VCaP (cell line): ENCODE measurements around the gene MIEN1.
"Not testable (repeated sequence)": the region's sequence is repeated elsewhere in the genome, so short reads cannot be mapped to it uniquely, and the experiment has no call there.

Source experiments
- H3K27ac ChIP-seq: fragments of 450-650 bp; 2 replicates; pipeline ENCODE4 v1.5.1; 2017
- TF ChIP-seq, protein P1 (sequence below): fragments of 450-650 bp; conservative IDR thresholded peaks from 2 replicates; pipeline ENCODE4 v1.5.1; 2017; ENCODE audit warnings: mild to moderate bottlenecking, moderate library complexity

The MIEN1 gene

DNA sequence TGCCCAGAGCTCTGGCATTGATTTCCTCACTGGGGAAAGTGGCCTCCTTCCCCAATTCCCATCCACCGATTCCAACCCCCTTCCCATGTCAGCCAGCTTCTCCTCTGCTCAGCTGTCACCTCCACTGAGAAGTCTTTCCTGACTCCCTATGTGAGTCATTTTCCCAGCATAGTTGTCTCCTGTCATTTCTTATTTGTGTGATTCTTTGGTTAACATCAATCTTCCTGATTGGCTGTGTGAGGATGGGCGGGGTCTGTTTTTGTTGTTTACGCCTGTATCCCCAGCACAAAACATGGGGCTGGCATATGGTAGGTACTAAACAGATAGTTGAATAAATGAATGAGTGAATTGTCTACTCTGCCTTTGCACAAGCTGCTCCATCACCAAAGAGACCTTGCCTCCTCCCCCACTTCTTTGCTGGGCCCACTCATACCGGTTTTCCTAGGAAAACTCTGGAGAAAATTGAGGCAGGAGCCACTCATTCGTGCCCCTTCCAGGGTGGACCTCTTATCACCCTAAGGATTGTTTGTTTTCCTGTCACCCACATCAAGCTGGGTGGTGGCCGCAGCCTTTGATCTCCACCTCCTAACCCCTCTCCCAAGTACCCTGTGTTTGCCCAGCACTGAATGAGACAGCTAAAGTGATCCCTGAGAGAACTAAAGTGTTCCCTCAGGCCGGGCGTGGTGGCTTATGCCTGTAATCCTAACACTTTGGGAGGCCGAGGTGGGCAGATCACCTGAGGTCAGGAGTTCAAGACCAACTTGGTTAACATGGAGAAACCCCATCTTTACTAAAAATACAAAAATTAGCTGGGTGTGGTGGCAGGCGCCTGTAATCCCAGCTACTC is 6.2 kb upstream of the MIEN1 start:
- TF ChIP-seq, protein P1, sequence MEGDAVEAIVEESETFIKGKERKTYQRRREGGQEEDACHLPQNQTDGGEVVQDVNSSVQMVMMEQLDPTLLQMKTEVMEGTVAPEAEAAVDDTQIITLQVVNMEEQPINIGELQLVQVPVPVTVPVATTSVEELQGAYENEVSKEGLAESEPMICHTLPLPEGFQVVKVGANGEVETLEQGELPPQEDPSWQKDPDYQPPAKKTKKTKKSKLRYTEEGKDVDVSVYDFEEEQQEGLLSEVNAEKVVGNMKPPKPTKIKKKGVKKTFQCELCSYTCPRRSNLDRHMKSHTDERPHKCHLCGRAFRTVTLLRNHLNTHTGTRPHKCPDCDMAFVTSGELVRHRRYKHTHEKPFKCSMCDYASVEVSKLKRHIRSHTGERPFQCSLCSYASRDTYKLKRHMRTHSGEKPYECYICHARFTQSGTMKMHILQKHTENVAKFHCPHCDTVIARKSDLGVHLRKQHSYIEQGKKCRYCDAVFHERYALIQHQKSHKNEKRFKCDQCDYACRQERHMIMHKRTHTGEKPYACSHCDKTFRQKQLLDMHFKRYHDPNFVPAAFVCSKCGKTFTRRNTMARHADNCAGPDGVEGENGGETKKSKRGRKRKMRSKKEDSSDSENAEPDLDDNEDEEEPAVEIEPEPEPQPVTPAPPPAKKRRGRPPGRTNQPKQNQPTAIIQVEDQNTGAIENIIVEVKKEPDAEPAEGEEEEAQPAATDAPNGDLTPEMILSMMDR, result no peak
- peak overlapping the region; percentile 97 for H3K27ac ChIP-seq

DNA sequence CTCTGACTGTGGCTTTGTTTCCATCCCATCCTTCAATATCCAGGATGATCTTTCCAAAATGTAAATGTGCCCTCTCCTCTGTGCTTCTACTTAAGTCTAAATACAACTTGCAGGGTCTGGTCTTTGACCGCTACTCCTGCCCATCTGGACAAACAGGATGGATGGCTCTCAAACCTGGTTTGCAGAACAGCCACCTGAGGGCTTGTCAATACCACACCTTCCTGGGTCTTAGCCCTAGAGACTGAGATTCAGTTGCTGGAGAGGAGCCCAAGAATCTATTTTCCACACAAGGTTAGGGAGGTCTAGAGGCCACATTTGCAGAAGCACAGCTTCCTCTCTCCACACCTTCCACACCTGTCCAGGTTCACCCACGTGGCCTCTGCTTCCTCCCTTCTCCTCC is 5.5 kb upstream of the MIEN1 start:
- TF ChIP-seq, protein P1, result no peak
- H3K27ac ChIP-seq, result peak overlapping the region; percentile 97

DNA sequence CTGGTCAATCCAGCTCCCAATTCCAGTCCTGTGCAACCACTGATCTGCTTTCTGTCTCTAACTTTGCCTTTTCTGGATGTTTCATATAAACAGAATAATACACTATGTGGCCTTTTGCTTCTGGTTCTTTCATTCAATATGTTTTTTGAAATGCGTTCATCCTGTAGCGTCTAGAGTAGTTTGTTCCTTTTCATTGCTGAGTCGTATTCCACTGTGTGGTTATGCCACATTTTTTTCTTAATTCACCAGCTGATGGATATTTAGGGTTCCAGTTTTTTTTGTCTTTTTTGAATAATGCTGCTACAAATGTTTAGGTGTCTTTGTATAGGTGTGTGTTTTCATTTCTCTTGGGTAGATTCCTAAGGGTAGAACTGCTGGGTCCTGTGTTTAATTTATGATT is 2.3 kb upstream of the MIEN1 start:
- TF ChIP-seq, protein P1, result no peak
- no peak overlapping the region for H3K27ac ChIP-seq

DNA sequence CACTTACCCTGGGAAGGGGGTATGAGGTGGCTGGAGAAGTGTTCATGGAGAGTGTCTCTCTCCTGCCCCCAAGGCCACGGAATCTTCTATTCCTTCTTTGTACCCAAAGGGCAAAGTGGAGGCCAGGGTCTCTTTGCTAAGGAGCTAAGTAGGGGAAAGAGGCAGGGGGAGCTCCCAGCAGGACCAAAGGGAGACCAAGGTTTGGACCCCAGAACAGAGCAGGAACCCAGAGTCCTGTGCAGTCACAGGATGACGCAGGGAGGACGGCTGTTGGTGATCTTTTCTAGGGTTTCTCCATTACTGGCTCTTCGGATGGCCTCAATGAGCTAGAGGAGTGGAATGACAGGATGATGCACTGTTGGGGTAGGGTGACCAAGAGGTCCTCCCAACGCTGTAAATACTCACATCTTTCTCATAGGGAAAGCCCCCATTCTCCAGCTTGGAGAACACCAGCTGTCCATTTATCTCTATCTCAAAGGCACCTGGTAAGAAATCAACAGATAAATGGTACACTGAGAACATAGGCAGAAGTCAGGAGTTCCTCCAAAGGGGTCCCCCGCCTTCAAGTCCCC is 966 bp downstream of the MIEN1 start:
- peak overlapping the region; percentile 73; the same call in 1 of the 2 replicates for H3K27ac ChIP-seq
- TF ChIP-seq, protein P1, result no peak

DNA sequence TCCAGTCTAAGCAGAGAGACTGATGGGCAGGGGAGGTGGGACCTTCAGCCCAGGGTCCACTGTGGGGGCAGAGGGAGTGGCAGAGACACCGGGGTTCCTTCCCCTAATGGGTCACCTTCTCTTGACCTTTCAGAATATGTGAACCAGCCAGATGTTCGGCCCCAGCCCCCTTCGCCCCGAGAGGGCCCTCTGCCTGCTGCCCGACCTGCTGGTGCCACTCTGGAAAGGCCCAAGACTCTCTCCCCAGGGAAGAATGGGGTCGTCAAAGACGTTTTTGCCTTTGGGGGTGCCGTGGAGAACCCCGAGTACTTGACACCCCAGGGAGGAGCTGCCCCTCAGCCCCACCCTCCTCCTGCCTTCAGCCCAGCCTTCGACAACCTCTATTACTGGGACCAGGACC is 2.8 kb downstream of the MIEN1 start:
- H3K27ac ChIP-seq, result no peak overlapping the region
- TF ChIP-seq, protein P1, result no peak

DNA sequence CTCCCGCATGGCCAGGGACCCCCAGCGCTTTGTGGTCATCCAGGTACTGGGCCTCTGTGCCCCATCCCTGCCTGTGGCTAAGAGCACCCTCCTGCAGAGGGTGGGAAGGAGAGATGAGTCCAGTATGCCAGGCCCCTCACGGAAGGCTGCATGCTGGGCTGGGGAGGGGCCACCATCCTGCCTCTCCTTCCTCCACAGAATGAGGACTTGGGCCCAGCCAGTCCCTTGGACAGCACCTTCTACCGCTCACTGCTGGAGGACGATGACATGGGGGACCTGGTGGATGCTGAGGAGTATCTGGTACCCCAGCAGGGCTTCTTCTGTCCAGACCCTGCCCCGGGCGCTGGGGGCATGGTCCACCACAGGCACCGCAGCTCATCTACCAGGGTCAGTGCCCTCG is 3.7 kb downstream of the MIEN1 start:
- TF ChIP-seq, protein P1, result no peak
- no peak overlapping the region for H3K27ac ChIP-seq

DNA sequence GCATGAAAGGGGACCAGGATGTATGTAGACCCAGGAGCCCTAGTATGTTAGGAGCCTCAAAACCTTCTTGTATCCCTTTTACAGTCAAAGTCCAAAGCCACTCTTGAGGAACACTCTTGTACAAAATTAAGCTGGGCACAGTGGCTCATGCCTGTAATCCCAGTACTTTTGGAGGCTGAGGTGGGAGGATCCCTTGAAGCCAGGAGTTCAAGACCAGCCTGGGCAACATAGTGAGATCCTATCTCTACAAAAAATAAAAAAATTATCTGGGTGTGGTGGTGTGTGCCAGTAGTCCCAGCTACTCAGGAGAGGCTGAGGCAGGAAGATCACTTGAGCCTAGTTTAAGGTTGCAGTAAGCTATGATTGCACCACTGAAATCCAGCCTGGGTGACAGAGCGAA is 4.4 kb downstream of the MIEN1 start:
- not testable (repeated sequence) for H3K27ac ChIP-seq

DNA sequence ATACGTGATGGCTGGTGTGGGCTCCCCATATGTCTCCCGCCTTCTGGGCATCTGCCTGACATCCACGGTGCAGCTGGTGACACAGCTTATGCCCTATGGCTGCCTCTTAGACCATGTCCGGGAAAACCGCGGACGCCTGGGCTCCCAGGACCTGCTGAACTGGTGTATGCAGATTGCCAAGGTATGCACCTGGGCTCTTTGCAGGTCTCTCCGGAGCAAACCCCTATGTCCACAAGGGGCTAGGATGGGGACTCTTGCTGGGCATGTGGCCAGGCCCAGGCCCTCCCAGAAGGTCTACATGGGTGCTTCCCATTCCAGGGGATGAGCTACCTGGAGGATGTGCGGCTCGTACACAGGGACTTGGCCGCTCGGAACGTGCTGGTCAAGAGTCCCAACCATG is 5.6 kb downstream of the MIEN1 start:
- no peak overlapping the region for H3K27ac ChIP-seq
- TF ChIP-seq, protein P1, result no peak
